Neural progenitor cell (in vitro differentiated cells): ENCODE data around the gene RTL10.

Experiments used
- CTCF ChIP-seq: fragments of 200-600 bp; sonication (generic); IDR thresholded peaks from 2 replicates; pipeline ENCODE4 v1.5.1; 2017; ENCODE audit warnings: antibody characterized with exemption, mild to moderate bottlenecking
- EZH2 ChIP-seq: fragments of 200-600 bp; sonication (generic); IDR thresholded peaks from 2 replicates; pipeline ENCODE4 v1.6.1; 2017; ENCODE audit warnings: antibody characterized with exemption, mild to moderate bottlenecking, moderate library complexity
- EZH2phosphoT487 ChIP-seq: fragments of 200-600 bp; sonication (generic); IDR thresholded peaks from 2 replicates; pipeline ENCODE4 v1.6.1; 2017; ENCODE audit warnings: antibody characterized with exemption

GRCh38 chr22:19864538-19865106 is 9.9 kb upstream of the RTL10 start:
- no peak for TF ChIP-seq CTCF
- no peak for TF ChIP-seq EZH2
- no peak for TF ChIP-seq EZH2phosphoT487
